Neural progenitor cell (in vitro differentiated cells): ENCODE data around the gene ACP3. TPM values are rescaled to one million over a fixed set of nuclear protein-coding genes. Genes with fewer than 3 reads are reported as not detected.

Experiments used
- DNase-seq: peaks from one replicate; pipeline ENCODE4 v3.0.0-alpha.2; 2016; ENCODE audit warnings: low spot score
- H2AFZ ChIP-seq: fragments of 200-600 bp; sonication (generic); replicated peaks from 2 replicates; pipeline ENCODE4 v1.6.1; 2016; ENCODE audit warnings: antibody characterized with exemption
- H3F3A ChIP-seq: fragments of 200-600 bp; sonication (generic); 2 replicates; pipeline ENCODE4 v1.6.1; 2016; ENCODE audit warnings: antibody characterized with exemption, low read depth
- H3K27ac ChIP-seq: fragments of 200-600 bp; sonication (generic); 2 replicates; pipeline ENCODE4 v1.5.1; 2016; ENCODE audit warnings: mild to moderate bottlenecking
- H3K27me3 ChIP-seq: fragments of 200-600 bp; sonication (generic); 2 replicates; pipeline ENCODE4 v1.6.1; 2016; ENCODE audit warnings: mild to moderate bottlenecking, moderate library complexity
- H3K36me3 ChIP-seq: fragments of 200-600 bp; sonication (generic); 2 replicates; pipeline ENCODE4 v1.5.1; 2016
- H3K4me1 ChIP-seq: fragments of 200-600 bp; sonication (generic); 2 replicates; pipeline ENCODE4 v1.6.1; 2016; ENCODE audit warnings: mixed run types
- H3K4me2 ChIP-seq: fragments of 200-600 bp; sonication (generic); 2 replicates; pipeline ENCODE4 v1.6.1; 2016
- H3K4me3 ChIP-seq: fragments of 200-600 bp; sonication (generic); 2 replicates; pipeline ENCODE4 v1.5.1; 2016
- H3K79me2 ChIP-seq: fragments of 200-600 bp; sonication (generic); 2 replicates; pipeline ENCODE4 v1.6.1; 2016; ENCODE audit warnings: low read depth
- H3K9ac ChIP-seq: fragments of 200-600 bp; sonication (generic); 2 replicates; pipeline ENCODE4 v1.6.1; 2016
- H3K9me3 ChIP-seq: fragments of 200-600 bp; sonication (generic); 2 replicates; pipeline ENCODE4 v1.5.1; 2016; ENCODE audit warnings: low read depth
- H4K20me1 ChIP-seq: fragments of 200-600 bp; sonication (generic); 2 replicates; pipeline ENCODE4 v1.6.1; 2016; ENCODE audit warnings: low read depth
- H3K27ac Mint-ChIP-seq: 3 replicates; pipeline ENCODE4 v1.8.0; 2021; ENCODE audit warnings: mixed read lengths
- H3K27me3 Mint-ChIP-seq: 2 replicates; pipeline ENCODE4 v1.8.0; 2022; ENCODE audit warnings: low read depth, mild to moderate bottlenecking, inconsistent platforms, moderate library complexity, mixed read lengths; ENCODE audit not compliant: insufficient read depth
- H3K36me3 Mint-ChIP-seq: 3 replicates; pipeline ENCODE4 v1.8.0; 2021; ENCODE audit warnings: mixed read lengths
- H3K4me1 Mint-ChIP-seq: 3 replicates; pipeline ENCODE4 v1.8.0; 2021; ENCODE audit warnings: mixed read lengths
- H3K4me3 Mint-ChIP-seq: 3 replicates; pipeline ENCODE4 v1.8.0; 2021; ENCODE audit warnings: mild to moderate bottlenecking, moderate library complexity, mixed read lengths
- H3K9me3 Mint-ChIP-seq: 3 replicates; pipeline ENCODE4 v1.8.0; 2020; ENCODE audit warnings: mixed read lengths
- CTCF ChIP-seq: fragments of 200-600 bp; sonication (generic); IDR thresholded peaks from 2 replicates; pipeline ENCODE4 v1.5.1; 2017; ENCODE audit warnings: antibody characterized with exemption, mild to moderate bottlenecking
- EZH2 ChIP-seq: fragments of 200-600 bp; sonication (generic); IDR thresholded peaks from 2 replicates; pipeline ENCODE4 v1.6.1; 2017; ENCODE audit warnings: antibody characterized with exemption, mild to moderate bottlenecking, moderate library complexity
- EZH2phosphoT487 ChIP-seq: fragments of 200-600 bp; sonication (generic); IDR thresholded peaks from 2 replicates; pipeline ENCODE4 v1.6.1; 2017; ENCODE audit warnings: antibody characterized with exemption
- total RNA-seq: library from RNA; depleted of rRNA; stranded (reverse); fragments of >200 nt; gene quantifications from 2 replicates; pipeline ENCODE4 v1.2.3, GENCODE V29; 2015; ENCODE audit warnings: low replicate concordance

The ACP3 gene
- total RNA-seq, 1 donor from 2014 or later: not detected

GRCh38 chr3:132378846-132379245 is 61.6 kb downstream of the ACP3 start:
- no peak overlapping the region for H3K4me2 ChIP-seq
- Mint-ChIP-seq H3K9me3 (peaks cover 12% of the 10 kb centered on the region), H3K27ac (no peak overlapping the region), H3K4me3 (no peak overlapping the region), H3K27me3 (peaks cover 4% of the 10 kb centered on the region), H3K36me3 (no peaks in the 10 kb centered on the region), H3K4me1 (peaks cover 21% of the 10 kb centered on the region)
- H4K20me1 ChIP-seq: no peaks in the 10 kb centered on the region
- H3K27me3 ChIP-seq: no peaks in the 10 kb centered on the region
- peaks cover 14% of the 10 kb centered on the region for H3F3A ChIP-seq
- H3K9me3 ChIP-seq: no peaks in the 10 kb centered on the region
- no peak overlapping the region for H3K27ac ChIP-seq
- no peaks in the 10 kb centered on the region for H3K36me3 ChIP-seq
- no peak overlapping the region for H3K9ac ChIP-seq
- no peak overlapping the region for H3K4me3 ChIP-seq
- TF ChIP-seq CTCF (no peak), EZH2phosphoT487 (no peak)
- peaks cover 4% of the 10 kb centered on the region for H3K79me2 ChIP-seq
- H2AFZ ChIP-seq: no peak overlapping the region
- DNase-seq: no peak
- H3K4me1 ChIP-seq: peaks cover 25% of the 10 kb centered on the region

GRCh38 chr3:132380920-132381319 is 63.7 kb downstream of the ACP3 start:
- Histone ChIP-seq H3K79me2 (peaks cover 4% of the 10 kb centered on the region), H3K27me3 (no peaks in the 10 kb centered on the region), H3K27ac (no peak overlapping the region), H3K9ac (no peak overlapping the region), H3K36me3 (no peaks in the 10 kb centered on the region), H2AFZ (no peak overlapping the region), H4K20me1 (no peaks in the 10 kb centered on the region), H3K9me3 (no peaks in the 10 kb centered on the region), H3K4me3 (no peak overlapping the region), H3K4me1 (peaks cover 25% of the 10 kb centered on the region), H3F3A (peaks cover 14% of the 10 kb centered on the region), H3K4me2 (peak overlapping the region; percentile 64)
- TF ChIP-seq CTCF (no peak), EZH2phosphoT487 (no peak), EZH2 (no peak)
- no peak for DNase-seq
- Mint-ChIP-seq H3K27ac (no peak overlapping the region), H3K9me3 (peaks cover 10% of the 10 kb centered on the region), H3K36me3 (no peaks in the 10 kb centered on the region), H3K4me3 (no peak overlapping the region), H3K4me1 (peaks cover 21% of the 10 kb centered on the region), H3K27me3 (peaks cover 8% of the 10 kb centered on the region)

GRCh38 chr3:132381348-132381944 is 64.2 kb downstream of the ACP3 start:
- Histone ChIP-seq H3K36me3 (no peaks in the 10 kb centered on the region), H3K27me3 (no peaks in the 10 kb centered on the region), H3K9ac (no peak overlapping the region), H3K4me1 (peaks cover 25% of the 10 kb centered on the region), H2AFZ (peak overlapping the region; percentile 60), H3K4me3 (peak overlapping the region; percentile 15), H3K27ac (peak overlapping the region; percentile 34), H3K9me3 (no peaks in the 10 kb centered on the region), H3F3A (peaks cover 14% of the 10 kb centered on the region), H3K4me2 (peak overlapping the region; percentile 64), H4K20me1 (no peaks in the 10 kb centered on the region), H3K79me2 (peaks cover 4% of the 10 kb centered on the region)
- Mint-ChIP-seq H3K9me3 (peaks cover 10% of the 10 kb centered on the region), H3K4me3 (peak overlapping the region; percentile 70), H3K36me3 (no peaks in the 10 kb centered on the region), H3K27me3 (peaks cover 8% of the 10 kb centered on the region), H3K27ac (no peak overlapping the region), H3K4me1 (peaks cover 21% of the 10 kb centered on the region)
- TF ChIP-seq EZH2phosphoT487 (no peak), CTCF (no peak), EZH2 (no peak)
- peak; percentile 44 for DNase-seq
